IMR-90 (cell line): Measurements from ENCODE around the gene RAD51B. TPM values are rescaled to one million over a fixed set of nuclear protein-coding genes. Genes with fewer than 3 reads are reported as not detected.

Experiments
- ATAC-seq: fragments of 200-7000 bp; cut with Tn5 transposase; 2 replicates; pipeline ENCODE4 v1.9.1; 2020; ENCODE audit warnings: low read depth, mild to moderate bottlenecking, moderate library complexity
- BruUV-seq: library from RNA; stranded (reverse); fragments of 400-500 nt; replicated peaks from 2 replicates; lab custom pipeline; 2021; lab: Mats Ljungman, UMichigan
- CTCF ChIA-PET: fragments of 300-600 bp; formaldehyde crosslinking; extraction: SDS; loops from one replicate; lab custom pipeline; 2021; ENCODE audit warnings: antibody characterized with exemption; lab: Yijun Ruan, JAX
- POLR2A ChIA-PET: fragments of 300-600 bp; sonication (Branson Sonifier 250); formaldehyde crosslinking; loops from one replicate; lab custom pipeline; 2022; ENCODE audit warnings: antibody characterized with exemption; ENCODE audit not compliant: unreplicated experiment; lab: Charles Lee
- DNase-seq: peaks from one replicate; pipeline ENCODE4 v3.0.0; 2013
- H2AFZ ChIP-seq: replicated peaks from 2 replicates; pipeline ENCODE3; 2013; ENCODE audit warnings: low read length, mild to moderate bottlenecking; ENCODE audit not compliant: poor library complexity
- H2AK5ac ChIP-seq: 2 replicates; pipeline ENCODE4 v1.6.1; 2013; ENCODE audit warnings: low read depth, low read length, inconsistent platforms
- H2AK9ac ChIP-seq: replicated peaks from 2 replicates; pipeline ENCODE3; 2013; ENCODE audit warnings: mild to moderate bottlenecking, low read depth, low read length, moderate library complexity; ENCODE audit not compliant: poor library complexity
- H2BK120ac ChIP-seq: 2 replicates; pipeline ENCODE4 v1.6.1; 2013; ENCODE audit warnings: low read depth, low read length, inconsistent platforms
- H2BK15ac ChIP-seq: 3 replicates; pipeline ENCODE4 v1.6.1; 2013; ENCODE audit warnings: low read depth, low read length, inconsistent platforms
- H2BK20ac ChIP-seq: 2 replicates; pipeline ENCODE4 v1.6.1; 2013; ENCODE audit warnings: low read depth, mild to moderate bottlenecking, inconsistent platforms, low read length, moderate library complexity
- H2BK5ac ChIP-seq: 2 replicates; pipeline ENCODE4 v1.6.1; 2013; ENCODE audit warnings: mild to moderate bottlenecking, low read depth, low read length, inconsistent platforms; ENCODE audit not compliant: poor library complexity, severe bottlenecking
- H3K14ac ChIP-seq: replicated peaks from 2 replicates; pipeline ENCODE4 v1.6.1; 2013; ENCODE audit warnings: low read depth, low read length, inconsistent platforms
- H3K18ac ChIP-seq: 2 replicates; pipeline ENCODE4 v1.6.1; 2013; ENCODE audit warnings: low read depth, low read length, control low read depth
- H3K23ac ChIP-seq: 2 replicates; pipeline ENCODE4 v1.6.1; 2013; ENCODE audit warnings: low read depth, low read length, inconsistent platforms
- H3K27ac ChIP-seq: 2 replicates; pipeline ENCODE4 v1.5.1; 2013; ENCODE audit warnings: mild to moderate bottlenecking, control low read depth, low read length; ENCODE audit not compliant: insufficient read depth
- H3K27me3 ChIP-seq: 2 replicates; pipeline ENCODE4 v1.6.1; 2013; ENCODE audit warnings: low read length; ENCODE audit not compliant: control insufficient read depth, insufficient read depth
- H3K36me3 ChIP-seq: 2 replicates; pipeline ENCODE4 v1.6.1; 2013; ENCODE audit warnings: low read length, mixed read lengths; ENCODE audit not compliant: control insufficient read depth, insufficient read depth
- H3K4ac ChIP-seq: 2 replicates; pipeline ENCODE4 v1.6.1; 2013; ENCODE audit warnings: low read depth, low read length, inconsistent platforms
- H3K4me1 ChIP-seq: 2 replicates; pipeline ENCODE4 v1.6.1; 2013; ENCODE audit warnings: low read length, mixed read lengths; ENCODE audit not compliant: control insufficient read depth, insufficient read depth
- H3K4me2 ChIP-seq: 2 replicates; pipeline ENCODE4 v1.6.1; 2013; ENCODE audit warnings: low read depth, mild to moderate bottlenecking, control low read depth, low read length, moderate library complexity
- H3K4me3 ChIP-seq: 2 replicates; pipeline ENCODE4 v1.5.1; 2013; ENCODE audit warnings: low read depth, mild to moderate bottlenecking, control low read depth, low read length, moderate library complexity; ENCODE audit not compliant: insufficient read depth
- H3K56ac ChIP-seq: 2 replicates; pipeline ENCODE4 v1.6.1; 2013; ENCODE audit warnings: low read length, inconsistent platforms; ENCODE audit not compliant: insufficient read depth; ENCODE audit errors: extremely low read depth
- H3K79me1 ChIP-seq, 2 experiments: 2 replicates each; pipeline ENCODE4 v1.6.1; 2013; ENCODE audit warnings: low read length in 2 of 2, inconsistent platforms in 1 of 2, low read depth in 1 of 2
- H3K9ac ChIP-seq: 2 replicates; pipeline ENCODE4 v1.6.1; 2013; ENCODE audit warnings: low read depth, low read length, control low read depth
- H3K9me1 ChIP-seq: 2 replicates; pipeline ENCODE4 v1.6.1; 2013; ENCODE audit warnings: low read length, inconsistent platforms; ENCODE audit not compliant: insufficient read depth
- H3K9me3 ChIP-seq: 2 replicates; pipeline ENCODE4 v1.6.1; 2013; ENCODE audit warnings: low read length; ENCODE audit not compliant: control insufficient read depth, insufficient read depth
- H4K20me1 ChIP-seq: 2 replicates; pipeline ENCODE4 v1.6.1; 2013; ENCODE audit warnings: low read length, inconsistent platforms; ENCODE audit not compliant: insufficient read depth
- H4K5ac ChIP-seq: 2 replicates; pipeline ENCODE4 v1.6.1; 2013; ENCODE audit warnings: mild to moderate bottlenecking, low read depth, low read length, control low read depth
- H4K8ac ChIP-seq, 2 experiments: 2 replicates each; pipeline ENCODE4 v1.6.1; 2013; ENCODE audit warnings: low read depth in 2 of 2, low read length in 2 of 2, control low read depth in 1 of 2, inconsistent platforms in 1 of 2
- H4K91ac ChIP-seq: 2 replicates; pipeline ENCODE4 v1.6.1; 2013; ENCODE audit warnings: low read depth, low read length, inconsistent platforms; ENCODE audit not compliant: insufficient read depth
- BHLHE40 ChIP-seq: fragments of 150-350 bp; IDR thresholded peaks from 2 replicates; pipeline ENCODE4 v1.6.1; 2016; ENCODE audit warnings: mild to moderate bottlenecking, low read depth, low read length
- CEBPB ChIP-seq: IDR thresholded peaks from 2 replicates; pipeline ENCODE4 v1.6.1; 2012; ENCODE audit warnings: low read depth, low read length, improper control_type of control experiment
- CHD1 ChIP-seq: IDR thresholded peaks from 2 replicates; pipeline ENCODE4 v1.6.1; 2012; ENCODE audit warnings: low read depth, low read length, improper control_type of control experiment
- CTCF ChIP-seq: conservative IDR thresholded peaks from 2 replicates; pipeline ENCODE4 v1.5.1; 2012; ENCODE audit warnings: mild to moderate bottlenecking, low read depth, low read length, improper control_type of control experiment
- ELK1 ChIP-seq: fragments of 150-350 bp; IDR thresholded peaks from 2 replicates; pipeline ENCODE4 v1.6.1; 2016; ENCODE audit warnings: low read depth, mild to moderate bottlenecking, low read length, moderate library complexity, borderline replicate concordance
- FOS ChIP-seq: fragments of 150-350 bp; IDR thresholded peaks from 2 replicates; pipeline ENCODE4 v1.6.1; 2016; ENCODE audit warnings: low read depth, low read length
- MAFK ChIP-seq: IDR thresholded peaks from 2 replicates; pipeline ENCODE4 v1.6.1; 2012; ENCODE audit warnings: low read depth, low read length, improper control_type of control experiment
- MAZ ChIP-seq: IDR thresholded peaks from 2 replicates; pipeline ENCODE4 v1.6.1; 2012; ENCODE audit warnings: low read depth, mild to moderate bottlenecking, low read length, improper control_type of control experiment, moderate library complexity, borderline replicate concordance
- MXI1 ChIP-seq: IDR thresholded peaks from 2 replicates; pipeline ENCODE4 v1.6.1; 2012; ENCODE audit warnings: low read depth, mild to moderate bottlenecking, low read length, moderate library complexity, borderline replicate concordance
- NFE2L2 ChIP-seq: fragments of 150-350 bp; IDR thresholded peaks from 2 replicates; pipeline ENCODE4 v1.6.1; 2016; ENCODE audit warnings: low read depth, mild to moderate bottlenecking, low read length
- POLR2A ChIP-seq: IDR thresholded peaks from 2 replicates; pipeline ENCODE4 v1.6.1; 2012; ENCODE audit warnings: mild to moderate bottlenecking, low read depth, low read length
- RAD21 ChIP-seq: IDR thresholded peaks from 2 replicates; pipeline ENCODE4 v1.6.1; 2012; ENCODE audit warnings: low read length, improper control_type of control experiment
- RCOR1 ChIP-seq: IDR thresholded peaks from 2 replicates; pipeline ENCODE4 v1.6.1; 2012; ENCODE audit warnings: mild to moderate bottlenecking, low read length, improper control_type of control experiment; ENCODE audit not compliant: insufficient replicate concordance
- RFX5 ChIP-seq: IDR thresholded peaks from 2 replicates; pipeline ENCODE4 v1.8.0; 2012; ENCODE audit warnings: low read depth, mild to moderate bottlenecking, low read length, moderate library complexity
- SMC3 ChIP-seq: fragments of 150-350 bp; IDR thresholded peaks from 2 replicates; pipeline ENCODE4 v1.6.1; 2016; ENCODE audit warnings: low read depth, mild to moderate bottlenecking, antibody characterized with exemption, low read length, moderate library complexity
- USF2 ChIP-seq: fragments of 150-350 bp; IDR thresholded peaks from 2 replicates; pipeline ENCODE4 v1.6.1; 2017; ENCODE audit warnings: mild to moderate bottlenecking, antibody characterized with exemption, low read length, low read depth
- WGBS, 2 experiments: methylation state at CpG; one replicate each; pipeline versions ENCODE4 v1.1.5 to v1.1.7; 2013; ENCODE audit warnings: missing lambda C conversion rate in 2 of 2; ENCODE audit not compliant: insufficient read length in 1 of 2; ENCODE audit errors: extremely low coverage in 2 of 2; 5-methylcytosine and 5-hydroxymethylcytosine counted together
- dilution Hi-C: fragments of 300-500 bp; cut with HindIII; formaldehyde crosslinking; loops from one replicate; pipeline ENCODE4 v1.14.3; 2018; ENCODE audit warnings: low sequenced_read_pairs; ENCODE audit not compliant: unreplicated experiment
- in situ Hi-C: fragments of 300-500 bp; cut with MboI; formaldehyde crosslinking; loops from 3 replicates; pipeline ENCODE4 v1.14.3; 2019; ENCODE audit warnings: low sequenced_read_pairs, inconsistent platforms, mixed read lengths
- intact Hi-C: fragments of 100-400 bp; cut with micrococcal nuclease; formaldehyde crosslinking; loops from 2 replicates; pipeline ENCODE4 v1.10.0; 2022
- polyA plus RNA-seq, 3 experiments: library from polyadenylated mRNA; depleted of rRNA; stranded (reverse); fragments of >200 nt; gene quantifications; 2 replicates each; pipeline ENCODE4 v1.2.3, GENCODE V29; 2012; ENCODE audit warnings: low replicate concordance in 1 of 3
- total RNA-seq: library from RNA; depleted of rRNA; stranded (reverse); fragments of >200 nt; gene quantifications from 2 replicates; pipeline ENCODE4 v1.2.3, GENCODE V29; 2012

The RAD51B gene
- total and polyA plus RNA-seq, 2 of the 4 experiments (the other 2 are of a cell fraction): 5.1 to 18.8 TPM

GRCh38 chr14:68683326-68683725 lies 863.7 kb downstream of the RAD51B start:
- H4K8ac ChIP-seq: peak overlapping the region; percentile 87 to 90
- peak overlapping the region; percentile 66 for H3K27ac ChIP-seq
- peak overlapping the region; percentile 29; the same call in 1 of the 2 replicates for H3K9ac ChIP-seq
- peaks cover 0 to 22% of the 10 kb centered on the region in 2 experiments; a peak in 1 of 4 replicates for H3K79me1 ChIP-seq
- TF ChIP-seq NFE2L2: no peak
- TF ChIP-seq RAD21: no peak
- no peak for TF ChIP-seq SMC3
- TF ChIP-seq RFX5: no peak
- no peak for TF ChIP-seq CTCF
- no peak for TF ChIP-seq MXI1
- no peak for TF ChIP-seq USF2
- TF ChIP-seq CHD1: no peak
- no peak for TF ChIP-seq MAZ
- no peak for TF ChIP-seq POLR2A
- TF ChIP-seq BHLHE40: no peak
- no peak for TF ChIP-seq RCOR1
- no peak for TF ChIP-seq ELK1
- no peak for TF ChIP-seq FOS
- no peak for TF ChIP-seq CEBPB
- TF ChIP-seq MAFK: no peak
- no peaks in the 10 kb centered on the region for H3K9me3 ChIP-seq
- DNase-seq: peak; percentile 24
- H3K4me3 ChIP-seq: no peak overlapping the region
- 59% methylated on average over 4 of the region's 7 CpGs; no CpG with 5 or more reads in 1 of the 2 experiments for WGBS, 2 experiments
- no peaks in the 10 kb centered on the region for H3K27me3 ChIP-seq
- ChIA-PET CTCF (interaction anchor here (1.0 kb wide), 2 partner anchors 23 to 105 kb away, joined by 3 read pairs; no protein-coding TSS in a partner anchor), POLR2A (interaction anchor here (0.5 to 1.3 kb wide), 12 partner anchors 14 to 910 kb away, joined by 3 to 17 read pairs (median 4); partner anchors contain the start of gene ZFP36L1)
- dilution Hi-C loops: no loop called here
- peak overlapping the region; percentile 40 for H4K5ac ChIP-seq
- peak overlapping the region; percentile 96 for H3K4ac ChIP-seq
- peak overlapping the region; percentile 99 for H2AK5ac ChIP-seq
- peak overlapping the region; percentile 97 for H2BK15ac ChIP-seq
- no TSS peak for BruUV-seq
- peaks cover 39% of the 10 kb centered on the region for H3K9me1 ChIP-seq
- in situ Hi-C loops: no loop called here
- peak overlapping the region; percentile 98 for H4K91ac ChIP-seq
- peak overlapping the region; percentile 99 for H2BK120ac ChIP-seq
- no peaks in the 10 kb centered on the region for H4K20me1 ChIP-seq
- peak overlapping the region; percentile 71 for H2BK5ac ChIP-seq
- intact Hi-C loops: loop anchor here (10.0 kb wide), 2 partner anchors 139 to 219 kb away; no protein-coding TSS in a partner anchor
- peak overlapping the region; percentile 21 for H2AK9ac ChIP-seq
- peak overlapping the region; percentile 73 for H2AFZ ChIP-seq
- ATAC-seq: no peak
- H3K18ac ChIP-seq: peak overlapping the region; percentile 45
- no peaks in the 10 kb centered on the region for H3K36me3 ChIP-seq
- peak overlapping the region; percentile 97 for H3K56ac ChIP-seq
- no peak overlapping the region; the same call in 1 of the 2 replicates for H3K4me2 ChIP-seq
- peaks cover 34% of the 10 kb centered on the region for H3K4me1 ChIP-seq
- H2BK20ac ChIP-seq: peak overlapping the region; percentile 96
- H3K23ac ChIP-seq: peak overlapping the region; percentile 85
- H3K14ac ChIP-seq: peak overlapping the region; percentile 97
